HG03097 (cell line): Measurements from ENCODE around the gene PHOSPHO1.

Experiments
- ATAC-seq: cut with Tn5 transposase; IDR thresholded peaks from one replicate; pipeline ENCODE4 v1.9.1; 2021; ENCODE audit not compliant: unreplicated experiment, low FRiP score

PHOSPHO1 gene

DNA sequence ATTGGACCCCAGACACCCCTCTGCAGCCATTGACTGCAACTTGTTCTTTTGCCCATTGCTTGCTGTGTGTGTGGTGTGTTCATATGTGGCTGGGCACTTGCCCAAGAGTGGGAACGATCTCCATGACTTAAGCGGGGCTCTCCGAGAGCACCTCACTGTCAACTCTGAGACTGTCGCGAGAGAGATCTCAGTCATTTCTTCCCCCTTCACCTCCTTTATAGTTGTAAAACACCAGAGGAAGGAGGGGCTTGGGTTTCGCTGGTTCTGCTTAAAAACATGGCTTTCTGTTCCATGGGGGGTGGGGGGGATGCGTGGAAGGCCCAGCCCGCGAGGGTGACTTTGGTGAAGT is 7.4 kb downstream of the PHOSPHO1 start:
- ATAC-seq = no peak

DNA sequence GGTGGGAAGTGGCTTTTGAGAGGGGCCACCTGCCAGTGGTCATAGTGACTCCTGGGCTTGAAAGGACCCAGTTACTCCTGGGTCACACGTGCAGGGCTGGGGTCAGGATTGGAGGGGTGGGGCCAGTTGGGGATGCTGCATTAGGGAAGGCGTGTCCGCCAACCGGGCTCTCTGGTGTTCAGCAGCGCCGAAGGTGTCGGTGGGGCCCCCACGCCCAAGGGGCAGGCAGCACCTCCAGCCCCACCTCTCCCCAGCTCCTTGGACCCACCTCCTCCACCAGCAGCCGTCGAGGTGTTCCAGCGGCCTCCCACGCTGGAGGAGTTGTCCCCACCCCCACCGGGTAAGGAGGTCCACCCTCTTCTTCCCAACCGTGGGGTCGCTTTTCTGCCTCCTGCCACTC is 10.6 kb downstream of the PHOSPHO1 start:
- no peak for ATAC-seq

DNA sequence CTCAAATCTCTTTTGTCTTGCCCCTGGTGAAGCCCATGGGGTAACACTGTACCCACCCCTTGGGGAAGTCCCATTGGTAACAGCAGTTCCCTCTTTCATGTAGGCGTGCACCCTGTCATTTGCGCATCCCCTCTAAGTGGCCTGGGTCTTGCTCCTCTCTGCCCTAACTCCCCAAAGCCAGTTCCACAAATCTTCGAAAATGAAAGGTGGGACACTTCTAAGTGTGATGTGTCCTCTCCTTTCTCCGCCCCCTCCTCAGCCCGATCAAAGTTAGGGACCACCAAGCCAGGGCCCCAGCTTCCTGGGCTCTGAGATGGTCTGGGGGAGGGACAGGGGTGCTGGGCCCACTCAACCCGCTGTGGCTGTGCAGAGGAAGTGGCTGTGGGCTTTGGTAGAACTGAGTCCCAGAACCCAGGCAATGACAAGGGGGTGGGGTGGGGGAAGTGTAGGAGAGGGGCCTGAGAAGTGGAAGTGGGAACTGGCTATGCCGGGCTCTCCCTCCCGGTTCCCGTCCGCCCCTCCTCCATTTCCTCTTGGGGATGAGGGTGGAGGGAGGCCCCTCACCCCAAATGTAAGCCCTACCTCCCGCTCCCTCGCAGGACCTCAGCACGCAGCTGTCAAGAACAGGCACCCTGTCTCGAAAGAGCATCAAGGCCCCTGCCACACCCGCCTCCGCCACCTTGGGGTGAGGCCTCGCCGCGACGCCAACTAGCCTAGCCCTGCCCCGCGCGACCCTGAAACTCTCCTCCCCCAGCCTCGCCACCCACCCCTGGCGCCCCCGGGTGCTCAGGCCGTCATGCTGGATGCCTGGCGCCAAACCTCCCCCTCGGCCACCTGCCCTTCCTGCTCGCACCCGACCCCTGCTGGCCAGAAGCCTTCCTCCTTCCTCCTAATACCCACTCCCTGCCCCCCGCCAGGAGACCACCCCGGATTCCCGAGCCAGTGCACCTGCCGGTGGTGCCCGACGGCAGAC is 11.4 kb downstream of the PHOSPHO1 start:
- ATAC-seq = no peak

DNA sequence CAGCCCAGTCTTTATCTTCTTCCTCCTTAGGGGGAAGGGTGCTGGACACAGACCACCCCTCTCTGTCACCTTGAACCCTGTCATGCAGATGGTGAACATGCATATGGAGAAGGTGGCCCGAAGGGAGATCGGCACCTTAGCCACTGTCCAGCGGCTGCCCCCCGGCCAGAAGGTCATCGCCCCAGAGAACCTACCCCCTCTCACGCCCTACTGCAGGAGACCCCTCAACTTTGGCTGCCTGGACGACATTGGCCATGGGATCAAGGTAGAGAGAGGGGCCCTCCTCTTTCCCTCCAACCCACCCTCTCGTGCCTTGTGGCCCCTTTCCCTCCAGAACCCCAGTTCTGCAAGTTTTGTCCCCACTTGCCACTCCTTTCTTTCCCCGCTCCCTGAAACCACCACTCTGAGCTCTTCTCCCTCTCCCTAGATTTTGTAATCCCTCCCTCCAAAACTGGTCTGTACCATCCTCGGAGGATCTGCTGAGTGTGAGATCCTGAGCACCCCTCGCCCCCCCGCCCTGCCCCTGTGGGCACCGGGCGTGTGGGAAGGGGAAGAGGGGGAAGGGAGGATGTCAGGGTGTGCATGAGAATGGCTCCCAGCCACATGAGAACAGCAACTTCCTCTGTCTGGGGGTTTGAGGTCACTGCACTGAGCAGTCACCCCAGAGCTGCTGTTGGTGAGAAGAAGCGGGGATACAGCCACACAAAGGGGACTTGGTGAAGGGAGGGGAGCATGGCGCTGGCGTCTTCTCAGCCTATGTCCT is 12.8 kb downstream of the PHOSPHO1 start:
- no peak for ATAC-seq

DNA sequence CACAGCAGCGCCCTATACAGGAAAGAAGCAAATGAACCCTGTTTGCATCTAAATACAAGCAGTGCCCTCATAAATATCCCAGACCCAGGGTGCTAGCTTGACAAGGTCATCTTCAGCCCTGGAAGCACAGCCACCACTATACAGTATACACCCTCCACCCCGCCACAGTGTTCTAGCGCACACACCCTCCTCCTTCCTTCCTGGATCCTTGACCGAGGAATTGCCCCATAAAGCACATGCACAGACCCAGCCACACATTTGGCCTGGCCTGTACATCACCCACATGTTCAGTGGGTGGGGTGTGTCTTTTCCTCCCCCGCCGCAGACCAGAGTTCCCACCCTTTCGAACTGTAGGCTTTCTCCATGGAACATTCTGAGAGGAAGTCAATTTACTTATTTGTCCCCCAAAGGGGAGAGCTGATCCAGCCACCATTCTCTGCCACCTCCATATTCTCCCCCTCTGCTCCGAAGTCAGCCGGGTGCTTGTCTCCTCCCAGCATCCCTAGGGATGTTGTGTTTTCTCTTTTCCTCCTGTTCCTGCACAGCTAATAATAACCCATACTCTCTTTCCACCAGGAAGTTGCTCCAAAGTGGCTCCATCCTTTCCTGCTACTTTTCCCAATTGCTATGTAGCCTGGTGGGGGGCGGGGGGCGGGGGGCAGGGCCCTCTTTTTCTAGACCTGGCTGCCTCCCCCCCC is 13.5 kb downstream of the PHOSPHO1 start:
- no peak for ATAC-seq

DNA sequence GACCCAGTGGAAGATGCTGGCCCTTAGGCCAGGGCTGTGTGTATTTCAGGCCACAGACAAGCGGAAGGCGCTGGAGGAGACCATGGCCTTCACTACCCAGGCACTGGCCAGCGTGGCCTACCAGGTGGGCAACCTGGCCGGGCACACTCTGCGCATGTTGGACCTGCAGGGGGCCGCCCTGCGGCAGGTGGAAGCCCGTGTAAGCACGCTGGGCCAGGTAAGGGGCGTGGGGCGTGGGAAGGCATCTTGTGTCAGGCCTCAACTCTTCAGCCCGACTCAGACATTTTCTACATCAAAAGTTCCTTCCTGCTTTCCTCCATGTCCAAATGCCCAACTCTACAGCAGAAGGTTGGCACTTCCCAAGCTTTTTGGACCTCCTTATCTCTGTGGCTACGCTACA is 14.1 kb downstream of the PHOSPHO1 start:
- no peak for ATAC-seq

DNA sequence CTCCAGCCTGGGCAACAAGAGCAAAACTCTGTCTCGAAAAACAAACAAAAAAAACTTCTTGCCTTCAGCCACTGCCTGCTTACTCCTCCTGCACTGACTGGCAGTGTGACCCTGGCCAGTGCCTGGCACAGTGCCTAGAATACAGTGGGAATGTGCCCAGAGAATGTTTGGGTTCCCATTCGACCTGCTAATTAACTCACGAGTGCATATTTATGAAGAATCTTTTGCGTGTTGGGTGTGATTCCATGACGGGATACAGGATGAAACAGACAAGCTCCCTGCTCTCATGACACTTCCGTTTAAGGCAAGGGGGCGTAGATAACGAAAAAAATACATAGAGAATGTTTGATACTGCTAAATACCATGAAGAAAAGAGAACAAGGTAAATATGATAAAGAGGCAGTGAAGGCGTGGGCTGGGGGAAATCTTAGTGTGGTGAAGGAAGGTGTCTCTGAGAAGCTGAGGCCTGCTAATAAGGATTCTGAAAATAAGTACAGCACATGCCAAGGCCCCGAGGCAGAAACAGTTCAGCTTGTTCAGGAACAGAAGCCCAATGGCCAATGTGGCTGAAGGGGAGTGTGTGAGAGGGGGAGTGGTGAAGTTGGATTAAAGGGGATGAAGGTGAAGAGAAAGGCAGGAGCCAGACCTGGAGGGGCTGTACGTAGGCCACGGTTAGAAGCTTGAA is 15.8 kb downstream of the PHOSPHO1 start:
- no peak for ATAC-seq

DNA sequence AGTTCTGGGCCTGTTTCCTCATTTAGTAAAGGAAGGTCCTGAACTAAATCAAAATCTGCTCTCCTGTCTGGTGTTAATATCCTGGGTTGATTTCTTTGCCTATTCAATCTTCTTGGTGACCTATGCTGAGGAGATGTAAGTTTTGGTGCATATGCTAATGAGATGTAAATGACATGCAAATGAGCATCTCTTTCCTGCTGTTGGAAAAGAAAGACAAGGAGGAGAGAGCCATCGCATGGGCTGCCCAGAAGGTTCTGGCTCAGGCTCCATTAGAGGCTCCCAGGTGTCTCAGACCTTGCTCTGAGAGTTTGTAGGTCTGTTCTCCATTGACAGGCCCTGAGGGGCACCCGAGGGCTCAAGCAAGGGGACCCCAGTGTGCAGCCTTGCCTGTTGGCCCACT is 16.7 kb downstream of the PHOSPHO1 start:
- ATAC-seq = no peak

DNA sequence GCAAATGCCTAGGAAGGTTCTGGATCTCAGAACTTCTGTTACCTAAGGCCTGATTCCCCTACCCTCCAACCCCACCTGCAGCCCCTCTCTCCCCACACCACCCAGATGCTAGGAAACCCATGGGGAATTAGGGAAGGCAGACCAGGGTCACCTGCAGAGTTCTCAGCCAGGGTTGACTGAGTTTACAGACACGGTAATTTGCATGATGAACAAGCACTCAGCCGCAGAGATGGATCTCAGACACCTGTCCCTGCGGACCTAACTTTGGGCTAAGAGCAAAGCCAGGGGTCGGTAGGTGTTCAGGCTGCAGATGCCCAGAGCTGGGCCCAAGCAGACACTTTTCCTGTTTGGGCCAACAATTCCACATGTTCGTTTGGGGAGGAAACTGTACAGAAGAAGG is 17.2 kb downstream of the PHOSPHO1 start:
- ATAC-seq = no peak

DNA sequence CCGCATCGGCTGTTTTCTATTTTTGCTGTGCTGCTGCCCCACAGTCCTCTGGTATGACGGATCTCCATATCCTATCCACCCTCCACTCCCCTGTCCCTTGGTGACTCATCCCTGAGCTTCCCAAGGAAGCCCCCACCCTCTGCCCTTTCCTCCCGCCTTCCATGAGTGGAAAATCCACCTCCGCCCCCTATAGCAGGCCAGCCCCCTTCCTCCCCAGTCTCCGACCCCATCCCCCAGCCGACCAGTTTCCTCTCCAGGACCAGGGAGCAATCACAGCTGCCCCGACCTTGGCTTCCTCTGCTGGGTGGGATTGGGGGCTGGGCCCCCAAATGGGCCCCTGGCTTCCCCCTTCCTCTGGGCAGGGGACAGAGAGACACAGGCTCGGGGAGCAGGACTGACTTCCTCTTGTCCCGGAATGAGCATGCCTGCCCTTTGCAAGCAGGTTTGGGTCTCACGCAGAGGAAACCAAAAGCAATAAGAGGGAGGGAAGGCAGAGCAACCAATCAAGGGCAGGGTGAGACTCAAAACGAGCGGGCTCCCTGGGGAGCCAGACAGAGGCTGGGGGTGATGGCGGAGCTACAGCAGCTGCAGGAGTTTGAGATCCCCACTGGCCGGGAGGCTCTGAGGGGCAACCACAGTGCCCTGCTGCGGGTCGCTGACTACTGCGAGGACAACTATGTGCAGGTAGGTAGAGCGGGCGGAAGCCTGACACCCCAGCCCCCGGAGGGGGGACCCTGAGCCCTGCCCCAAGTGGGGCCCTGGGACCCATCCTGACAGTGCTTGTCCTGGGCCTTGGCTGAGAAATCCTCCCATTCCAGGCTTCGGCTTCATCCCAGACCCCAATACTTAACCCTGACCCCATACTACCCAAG is 20.2 kb downstream of the PHOSPHO1 start, which contains the start of the genes ABI3 and GNGT2:
ABI3 (plus strand) TSS at position 550 of the 872 bp plus-strand sequence; CDS start at position 568, 18 bp downstream.
GNGT2 (minus strand) TSS at position 417 of the 872 bp plus-strand sequence. CDS start 3,152 bp downstream, outside the sequence.
- ATAC-seq = peak; percentile 74

DNA sequence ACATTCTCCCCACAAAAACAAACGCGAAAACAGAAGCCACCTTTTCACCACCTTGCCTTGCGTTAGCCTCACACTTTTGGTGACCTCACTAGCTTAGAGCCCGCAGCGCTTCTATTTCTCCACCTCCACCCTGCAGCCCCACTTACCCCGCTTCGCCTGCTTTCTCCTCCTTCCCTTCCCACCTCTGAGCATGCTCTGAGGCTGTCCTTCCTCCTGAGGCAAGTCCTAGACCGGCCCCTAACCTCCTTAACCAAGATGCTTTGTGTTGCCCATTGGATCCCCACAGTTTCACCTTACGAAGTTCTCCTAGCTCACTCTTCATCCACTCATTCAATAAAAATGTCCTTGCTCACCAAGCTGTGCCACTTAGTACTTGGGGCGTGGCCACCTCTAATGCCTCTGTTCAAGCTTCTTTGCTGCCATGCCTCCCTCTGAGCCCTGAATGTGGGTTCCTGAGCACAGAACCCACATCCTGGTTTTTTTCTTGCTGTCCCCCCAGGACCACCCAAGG is 21.5 kb downstream of the PHOSPHO1 start:
- no peak for ATAC-seq

DNA sequence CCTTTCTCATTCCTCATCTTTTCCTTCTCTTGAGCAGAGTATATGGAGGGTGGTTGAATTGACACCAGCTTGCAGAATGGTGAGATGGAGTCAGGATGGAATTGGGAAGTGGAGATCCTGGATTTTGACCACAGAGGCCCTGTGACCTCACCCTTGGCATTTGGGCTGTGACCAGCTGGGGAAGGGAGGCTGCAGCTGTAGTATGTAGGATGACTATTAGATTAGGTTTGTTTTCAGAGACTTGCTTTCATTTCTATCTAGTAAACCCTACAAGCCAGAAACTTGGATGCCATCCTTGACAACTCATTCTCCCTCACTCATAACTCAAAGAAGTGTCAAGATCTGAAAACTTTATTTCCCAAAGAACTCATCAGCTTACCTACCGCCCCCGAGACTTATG is 26.1 kb downstream of the PHOSPHO1 start:
- ATAC-seq = no peak

DNA sequence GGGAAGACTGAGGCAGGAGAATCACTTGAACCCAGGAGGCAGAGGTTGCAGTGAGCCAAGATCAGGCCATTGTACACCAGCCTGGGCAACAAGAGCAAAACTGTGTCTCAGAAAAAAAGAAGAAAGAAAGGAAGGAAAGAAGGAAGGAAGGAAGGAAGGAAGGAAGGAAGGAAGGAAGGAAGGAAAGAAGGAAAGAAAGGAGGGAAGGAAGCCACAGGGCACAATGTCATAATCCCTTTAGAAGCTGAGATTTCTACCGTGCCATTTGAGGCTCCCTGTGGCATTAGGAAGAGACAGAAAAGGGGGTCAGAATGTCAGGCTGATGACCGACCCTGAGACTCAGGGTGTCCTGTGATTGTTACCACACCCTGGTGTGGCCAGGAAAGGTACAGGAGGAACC is 26.8 kb downstream of the PHOSPHO1 start:
- ATAC-seq = no peak

DNA sequence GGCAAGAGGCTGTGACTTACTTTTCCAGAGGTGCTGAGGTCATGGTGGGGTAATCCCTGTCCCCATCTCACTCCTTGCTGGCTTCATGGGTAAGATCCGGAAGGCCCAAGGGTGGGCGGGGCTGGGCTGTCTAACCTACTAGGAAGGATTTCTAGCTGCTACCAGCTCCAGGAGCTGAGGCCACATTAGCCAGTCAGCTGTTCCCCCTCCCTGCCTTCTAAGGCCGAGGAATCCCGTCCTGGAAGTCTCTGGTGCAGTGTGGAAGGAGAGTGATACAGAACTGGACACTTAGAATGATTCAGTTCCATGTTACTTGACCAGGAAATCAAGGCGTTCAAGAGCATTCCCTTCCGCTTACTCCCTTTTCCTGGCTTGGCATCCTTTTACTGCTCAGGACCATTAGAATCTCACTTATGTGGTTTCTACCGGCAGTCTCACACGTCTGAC is 29.1 kb downstream of the PHOSPHO1 start:
- no peak for ATAC-seq

DNA sequence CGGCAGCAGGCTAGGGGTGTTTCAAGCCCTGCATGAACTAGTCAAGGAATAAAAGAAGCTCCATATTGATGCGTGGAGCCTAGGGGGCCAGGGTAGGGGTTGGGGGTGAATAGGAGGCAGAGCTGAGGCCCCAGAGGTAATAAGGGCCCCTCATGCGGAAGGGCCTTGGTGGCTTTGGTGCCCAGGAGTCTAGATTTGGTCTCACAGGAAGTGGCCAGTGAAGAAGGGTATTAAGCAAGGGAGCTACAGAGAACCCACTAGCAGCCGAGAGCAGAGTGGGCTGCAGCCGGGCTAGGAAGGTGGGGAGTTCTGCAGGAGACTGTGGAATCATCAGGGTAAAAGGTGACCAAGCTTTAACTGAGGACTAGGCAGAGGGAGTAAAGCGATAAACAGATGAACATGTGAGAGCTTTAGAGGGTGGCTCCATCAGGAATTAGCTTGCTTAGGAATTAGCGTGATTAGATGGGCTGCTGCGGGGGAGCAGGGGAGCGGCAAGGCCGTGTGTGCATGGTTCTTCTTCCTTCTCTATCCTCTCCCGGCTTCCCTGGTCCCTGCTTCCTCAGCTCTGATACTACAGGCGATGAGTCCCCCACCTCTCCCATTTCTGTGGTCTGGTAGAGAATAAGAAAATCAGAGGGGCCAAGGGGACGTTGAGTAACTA is 30.0 kb downstream of the PHOSPHO1 start:
- ATAC-seq = no peak

DNA sequence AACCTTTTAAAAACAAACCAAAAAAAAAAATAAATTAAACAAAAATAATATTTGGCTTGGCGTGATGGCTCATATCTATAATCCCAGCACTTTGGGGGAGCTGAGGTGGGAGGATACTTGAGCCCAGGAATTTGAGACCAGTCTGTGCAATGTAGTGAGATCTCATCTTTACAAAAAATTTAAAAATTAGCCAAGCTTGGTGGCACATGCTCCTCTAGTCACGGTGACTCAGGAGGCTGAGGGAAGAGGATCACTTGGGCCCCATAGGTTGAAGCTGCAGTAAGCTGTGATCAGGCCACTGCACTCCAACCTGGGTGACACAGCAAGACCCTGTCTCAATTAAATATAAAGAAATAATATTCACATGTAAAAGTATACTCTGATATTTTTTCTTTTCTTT is 32.4 kb downstream of the PHOSPHO1 start:
- no peak for ATAC-seq

DNA sequence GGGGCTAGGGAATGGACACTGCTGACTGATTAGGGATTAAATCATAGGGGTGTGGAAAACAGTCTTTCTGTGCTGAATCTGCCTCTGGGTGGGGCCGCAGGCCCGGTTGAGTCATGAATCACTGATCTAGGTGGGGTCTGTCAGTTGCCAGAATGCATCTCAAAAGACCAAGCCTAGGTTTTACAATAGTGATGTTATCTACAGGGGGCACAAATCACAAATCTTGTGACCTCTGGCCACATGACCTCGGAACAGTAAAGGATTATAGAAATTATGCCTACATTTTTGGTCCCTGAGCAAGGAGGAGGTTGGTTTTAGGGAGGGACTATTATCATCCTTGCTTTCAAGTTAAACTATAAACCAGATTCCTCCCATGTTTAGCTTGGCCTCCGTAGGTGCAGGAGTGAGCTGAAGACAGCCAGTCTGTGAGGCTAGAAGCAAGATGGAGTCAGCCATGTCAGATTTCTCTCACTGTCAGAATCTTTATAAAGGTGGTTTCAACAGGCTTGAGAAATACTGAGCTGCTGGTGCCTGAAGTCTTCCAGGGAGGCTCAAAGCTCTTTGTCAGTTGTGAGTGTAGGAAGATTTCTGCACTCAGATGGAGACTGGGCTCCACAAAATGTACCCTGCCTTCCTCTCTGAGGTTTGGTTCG is 33.1 kb downstream of the PHOSPHO1 start:
- no peak for ATAC-seq

DNA sequence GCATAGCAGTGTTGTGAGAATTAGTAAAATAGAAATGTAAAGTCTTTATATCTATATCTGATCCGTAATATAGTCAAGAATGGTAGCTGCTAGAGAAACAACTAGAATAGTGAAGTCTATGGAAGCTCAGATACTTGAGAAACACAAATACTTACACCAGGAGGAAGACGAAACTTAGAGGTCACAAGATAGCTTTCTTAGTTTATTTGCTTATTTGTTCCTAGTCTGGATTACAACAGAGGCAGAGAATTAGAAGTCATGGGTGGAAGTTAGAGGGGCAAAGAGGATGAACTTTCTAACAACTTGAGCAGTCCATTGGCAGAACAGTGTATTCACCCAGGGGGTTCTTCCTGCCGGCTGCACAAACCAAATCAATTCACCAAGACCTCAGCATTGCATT is 34.1 kb downstream of the PHOSPHO1 start:
- ATAC-seq = no peak
